IPS-NIHi11 (cell line): ENCODE results near the gene PKN1.
A peak's percentile ranks its signal among the peaks of the same experiment; 100 is the strongest.

Source experiments
- DNase-seq: peaks from one replicate; pipeline ENCODE4 v3.0.0; 2012; ENCODE audit warnings: mixed read lengths, low spot score

Gene PKN1

GRCh38 chr19:14515501-14516047, 82.5 kb downstream of the PKN1 start:
- no peak for DNase-seq

- DNase-seq = no peak
Observed at GRCh38 chr19:14516048-14516534, 83.0 kb downstream of the PKN1 start.

GRCh38 chr19:14516746-14517438, 83.8 kb downstream of the PKN1 start:
- DNase-seq = no peak

- no peak for DNase-seq
Observed at GRCh38 chr19:14517446-14517839, 84.3 kb downstream of the PKN1 start.

- peak; percentile 90 for DNase-seq
Observed at GRCh38 chr19:14517840-14518505, 84.9 kb downstream of the PKN1 start, which contains the start of gene DNAJB1. TSS of gene DNAJB1 (minus strand) at chr19:14518397. CDS start at chr19:14518349, 48 bp downstream.

GRCh38 chr19:14519245-14519859, 86.2 kb downstream of the PKN1 start:
- no peak for DNase-seq

GRCh38 chr19:14519860-14520407, 86.8 kb downstream of the PKN1 start:
- no peak for DNase-seq

- DNase-seq = no peak
Observed at GRCh38 chr19:14520543-14520942, 87.4 kb downstream of the PKN1 start.
